Activated naive CD8-positive, alpha-beta T cell treated with anti-CD3 and anti-CD28 coated beads for 36 hours (primary cell): Measurements from ENCODE around the gene ARID5A. TPM values are rescaled to one million over a fixed set of nuclear protein-coding genes. Genes with fewer than 3 reads are reported as not detected.
A peak's percentile ranks its signal among the peaks of the same experiment; 100 is the strongest.

Experiments used
- DNase-seq: peaks from one replicate; pipeline ENCODE4 v3.0.0; 2021
- H3K27ac Mint-ChIP-seq: one replicate; pipeline ENCODE4 v1.8.0; 2022; ENCODE audit warnings: mild to moderate bottlenecking, moderate library complexity, mixed read lengths
- H3K27me3 Mint-ChIP-seq: one replicate; pipeline ENCODE4 v1.8.0; 2022; ENCODE audit warnings: mild to moderate bottlenecking, mixed read lengths
- H3K36me3 Mint-ChIP-seq: one replicate; pipeline ENCODE4 v1.8.0; 2021; ENCODE audit warnings: mild to moderate bottlenecking, mixed read lengths
- H3K4me1 Mint-ChIP-seq: one replicate; pipeline ENCODE4 v1.8.0; 2021; ENCODE audit warnings: mixed read lengths
- H3K4me3 Mint-ChIP-seq: one replicate; pipeline ENCODE4 v1.8.0; 2022; ENCODE audit warnings: mild to moderate bottlenecking, moderate library complexity, mixed read lengths
- H3K9me3 Mint-ChIP-seq: one replicate; pipeline ENCODE4 v1.8.0; 2022; ENCODE audit warnings: mixed read lengths
- total RNA-seq, 2 experiments: library from RNA; stranded (reverse); gene quantifications; one replicate each; pipeline ENCODE4 v1.2.3, GENCODE V29; 2021

Gene ARID5A
- total RNA-seq, 2 experiments from 2014 or later = 59.5 to 61.7 TPM

GRCh38 chr2:96574364-96574763 is 37.8 kb downstream of the ARID5A start:
- Mint-ChIP-seq H3K4me1 (no peaks in the 10 kb centered on the region), H3K27me3 (no peaks in the 10 kb centered on the region), H3K36me3 (no peaks in the 10 kb centered on the region), H3K4me3 (no peak overlapping the region), H3K27ac (no peak overlapping the region), H3K9me3 (no peaks in the 10 kb centered on the region)
- no peak for DNase-seq

GRCh38 chr2:96575785-96576456 is 39.4 kb downstream of the ARID5A start:
- Mint-ChIP-seq H3K27ac (no peak overlapping the region), H3K4me3 (no peak overlapping the region), H3K36me3 (no peaks in the 10 kb centered on the region), H3K4me1 (no peaks in the 10 kb centered on the region), H3K27me3 (no peaks in the 10 kb centered on the region), H3K9me3 (no peaks in the 10 kb centered on the region)
- no peak for DNase-seq

GRCh38 chr2:96577501-96577900 is 40.9 kb downstream of the ARID5A start:
- no peaks in the 10 kb centered on the region for H3K4me1 Mint-ChIP-seq
- H3K9me3 Mint-ChIP-seq = no peaks in the 10 kb centered on the region
- H3K27me3 Mint-ChIP-seq = no peaks in the 10 kb centered on the region
- H3K4me3 Mint-ChIP-seq = no peak overlapping the region
- no peak overlapping the region for H3K27ac Mint-ChIP-seq
- no peak for DNase-seq
- H3K36me3 Mint-ChIP-seq = no peaks in the 10 kb centered on the region

- Mint-ChIP-seq H3K4me3 (no peak overlapping the region), H3K27ac (no peak overlapping the region)
- DNase-seq = no peak
Measured at GRCh38 chr2:96578731-96579130, 42.2 kb downstream of the ARID5A start.

GRCh38 chr2:96579422-96579821 is 42.9 kb downstream of the ARID5A start:
- H3K4me1 Mint-ChIP-seq = no peaks in the 10 kb centered on the region
- H3K27me3 Mint-ChIP-seq = no peaks in the 10 kb centered on the region
- H3K27ac Mint-ChIP-seq = no peak overlapping the region
- no peak overlapping the region for H3K4me3 Mint-ChIP-seq
- no peaks in the 10 kb centered on the region for H3K9me3 Mint-ChIP-seq
- no peak for DNase-seq
- H3K36me3 Mint-ChIP-seq = peaks cover 2% of the 10 kb centered on the region

More at GRCh38 chr2:96578731-96579130, 42.2 kb downstream of the ARID5A start:
- Mint-ChIP-seq H3K36me3 (no peaks in the 10 kb centered on the region), H3K27me3 (no peaks in the 10 kb centered on the region), H3K4me1 (no peaks in the 10 kb centered on the region), H3K9me3 (no peaks in the 10 kb centered on the region)

- no peaks in the 10 kb centered on the region for H3K4me1 Mint-ChIP-seq
- H3K36me3 Mint-ChIP-seq = peaks cover 5% of the 10 kb centered on the region
- H3K27me3 Mint-ChIP-seq = no peaks in the 10 kb centered on the region
- no peaks in the 10 kb centered on the region for H3K9me3 Mint-ChIP-seq
- no peak for DNase-seq
- H3K27ac Mint-ChIP-seq = no peak overlapping the region
- no peak overlapping the region for H3K4me3 Mint-ChIP-seq
Measured at GRCh38 chr2:96580771-96581170, 44.2 kb downstream of the ARID5A start.

- H3K36me3 Mint-ChIP-seq = peaks cover 15% of the 10 kb centered on the region
- H3K4me3 Mint-ChIP-seq = no peak overlapping the region
- H3K4me1 Mint-ChIP-seq = peaks cover 4% of the 10 kb centered on the region
- H3K27me3 Mint-ChIP-seq = no peaks in the 10 kb centered on the region
- no peak for DNase-seq
- H3K27ac Mint-ChIP-seq = no peak overlapping the region
- no peaks in the 10 kb centered on the region for H3K9me3 Mint-ChIP-seq
Measured at GRCh38 chr2:96584017-96584416, 47.5 kb downstream of the ARID5A start.

- no peak overlapping the region for H3K27ac Mint-ChIP-seq
- no peak for DNase-seq
- H3K4me1 Mint-ChIP-seq = peaks cover 4% of the 10 kb centered on the region
- H3K9me3 Mint-ChIP-seq = no peaks in the 10 kb centered on the region
- no peak overlapping the region for H3K4me3 Mint-ChIP-seq
- peaks cover 26% of the 10 kb centered on the region for H3K36me3 Mint-ChIP-seq
- no peaks in the 10 kb centered on the region for H3K27me3 Mint-ChIP-seq
Measured at GRCh38 chr2:96587843-96588242, 51.3 kb downstream of the ARID5A start.

GRCh38 chr2:96591054-96591453 is 54.5 kb downstream of the ARID5A start:
- peaks cover 47% of the 10 kb centered on the region for H3K36me3 Mint-ChIP-seq

GRCh38 chr2:96591494-96591893 is 54.9 kb downstream of the ARID5A start:
- Mint-ChIP-seq H3K36me3 (peaks cover 47% of the 10 kb centered on the region), H3K4me1 (peaks cover 30% of the 10 kb centered on the region), H3K27me3 (no peaks in the 10 kb centered on the region), H3K9me3 (no peaks in the 10 kb centered on the region), H3K27ac (no peak overlapping the region), H3K4me3 (no peak overlapping the region)
- no peak for DNase-seq

More at GRCh38 chr2:96591054-96591453, 54.5 kb downstream of the ARID5A start:
- H3K4me1 Mint-ChIP-seq = peaks cover 30% of the 10 kb centered on the region
- H3K4me3 Mint-ChIP-seq = no peak overlapping the region
- H3K9me3 Mint-ChIP-seq = no peaks in the 10 kb centered on the region
- H3K27me3 Mint-ChIP-seq = no peaks in the 10 kb centered on the region
- no peak for DNase-seq
- H3K27ac Mint-ChIP-seq = no peak overlapping the region

GRCh38 chr2:96594282-96594681 is 57.7 kb downstream of the ARID5A start:
- peak overlapping the region; percentile 91 for H3K27ac Mint-ChIP-seq
- DNase-seq = no peak
- peaks cover 27% of the 10 kb centered on the region for H3K4me1 Mint-ChIP-seq
- H3K4me3 Mint-ChIP-seq = no peak overlapping the region
- H3K27me3 Mint-ChIP-seq = no peaks in the 10 kb centered on the region
- H3K36me3 Mint-ChIP-seq = peaks cover 50% of the 10 kb centered on the region
- no peaks in the 10 kb centered on the region for H3K9me3 Mint-ChIP-seq

GRCh38 chr2:96594691-96595152 is 58.2 kb downstream of the ARID5A start:
- Mint-ChIP-seq H3K4me1 (peaks cover 27% of the 10 kb centered on the region), H3K4me3 (peak overlapping the region; percentile 37)

GRCh38 chr2:96596596-96596995 is 60.0 kb downstream of the ARID5A start:
- no peak overlapping the region for H3K27ac Mint-ChIP-seq
- no peaks in the 10 kb centered on the region for H3K27me3 Mint-ChIP-seq
- no peak for DNase-seq
- no peak overlapping the region for H3K4me3 Mint-ChIP-seq
- peaks cover 65% of the 10 kb centered on the region for H3K36me3 Mint-ChIP-seq
- H3K4me1 Mint-ChIP-seq = peaks cover 40% of the 10 kb centered on the region
- no peaks in the 10 kb centered on the region for H3K9me3 Mint-ChIP-seq

More at GRCh38 chr2:96594691-96595152, 58.2 kb downstream of the ARID5A start:
- no peaks in the 10 kb centered on the region for H3K9me3 Mint-ChIP-seq
- peak overlapping the region; percentile 91 for H3K27ac Mint-ChIP-seq
- H3K27me3 Mint-ChIP-seq = no peaks in the 10 kb centered on the region
- peaks cover 50% of the 10 kb centered on the region for H3K36me3 Mint-ChIP-seq
- DNase-seq = no peak

- Mint-ChIP-seq H3K4me3 (no peak overlapping the region), H3K27me3 (no peaks in the 10 kb centered on the region), H3K27ac (no peak overlapping the region), H3K4me1 (peaks cover 25% of the 10 kb centered on the region), H3K36me3 (peaks cover 41% of the 10 kb centered on the region), H3K9me3 (no peaks in the 10 kb centered on the region)
- DNase-seq = no peak
Measured at GRCh38 chr2:96599941-96600340, 63.4 kb downstream of the ARID5A start.

GRCh38 chr2:96601382-96602292 is 65.1 kb downstream of the ARID5A start:
- Mint-ChIP-seq H3K27me3 (no peaks in the 10 kb centered on the region), H3K4me3 (no peak overlapping the region), H3K27ac (peak overlapping the region; percentile 57), H3K9me3 (no peaks in the 10 kb centered on the region), H3K4me1 (peaks cover 18% of the 10 kb centered on the region), H3K36me3 (peaks cover 42% of the 10 kb centered on the region)
- no peak for DNase-seq
